ENCODE measurements around the gene FHL5.
"Not testable (repeated sequence)": the region's sequence is repeated elsewhere in the genome, so short reads cannot be mapped to it uniquely, and the experiment has no call there.

The FHL5 gene

GRCh38 chr6:96554558-96554957 lies 8.4 kb upstream of the FHL5 start:
- TF ChIP-seq CTCF (IDR thresholded peaks at IDR 0.05; ENCODE audit: insufficient read depth, low read length, missing control alignments), result no peak
- ChIA-PET POLR2A (no interaction called here), CTCF (no interaction called here)
- DNase-seq (ENCODE audit: low read depth, low spot score), result no peak
- H3K4me3 ChIP-seq (ENCODE audit: low read depth, low read length), result no peak overlapping the region

- CTCF ChIA-PET; POLR2A ChIA-PET; H3K4me3 ChIP-seq (ENCODE audit: low read depth, low read length); DNase-seq (ENCODE audit: low read depth, low spot score): not testable (repeated sequence)
Observed at GRCh38 chr6:96559740-96560139, 3.2 kb upstream of the FHL5 start.

GRCh38 chr6:96563853-96564252 lies 925 bp downstream of the FHL5 start:
- CTCF ChIA-PET, result no interaction called here
- no peak for DNase-seq (ENCODE audit: low read depth, low spot score)
- no peak for TF ChIP-seq CTCF (IDR thresholded peaks at IDR 0.05; ENCODE audit: insufficient read depth, low read length, missing control alignments)
- no peak overlapping the region for H3K4me3 ChIP-seq (ENCODE audit: low read depth, low read length)
- POLR2A ChIA-PET, result no interaction called here

- TF ChIP-seq CTCF (IDR thresholded peaks at IDR 0.05; ENCODE audit: insufficient read depth, low read length, missing control alignments), result no peak
- POLR2A ChIA-PET, result no interaction called here
- DNase-seq (ENCODE audit: low read depth, low spot score), result no peak
- CTCF ChIA-PET, result no interaction called here
- H3K4me3 ChIP-seq (ENCODE audit: low read depth, low read length), result no peak overlapping the region
Observed at GRCh38 chr6:96570053-96570452, 7.1 kb downstream of the FHL5 start.

GRCh38 chr6:96571551-96571950 lies 8.6 kb downstream of the FHL5 start:
- ChIA-PET POLR2A (no interaction called here), CTCF (no interaction called here)
- no peak overlapping the region for H3K4me3 ChIP-seq (ENCODE audit: low read depth, low read length)
- no peak for TF ChIP-seq CTCF (IDR thresholded peaks at IDR 0.05; ENCODE audit: insufficient read depth, low read length, missing control alignments)
- DNase-seq (ENCODE audit: low read depth, low spot score), result no peak

GRCh38 chr6:96575359-96575758 lies 12.4 kb downstream of the FHL5 start:
- TF ChIP-seq CTCF (IDR thresholded peaks at IDR 0.05; ENCODE audit: insufficient read depth, low read length, missing control alignments), result no peak
- H3K4me3 ChIP-seq (ENCODE audit: low read depth, low read length), result no peak overlapping the region
- no peak for DNase-seq (ENCODE audit: low read depth, low spot score)
- ChIA-PET POLR2A (no interaction called here), CTCF (no interaction called here)

- no peak overlapping the region for H3K4me3 ChIP-seq (ENCODE audit: low read depth, low read length)
- DNase-seq (ENCODE audit: low read depth, low spot score), result no peak
- no peak for TF ChIP-seq CTCF (IDR thresholded peaks at IDR 0.05; ENCODE audit: insufficient read depth, low read length, missing control alignments)
- ChIA-PET CTCF (no interaction called here), POLR2A (no interaction called here)
Observed at GRCh38 chr6:96576221-96576620, 13.3 kb downstream of the FHL5 start.
